ENCODE results near the gene LUZP2.

The LUZP2 gene

GRCh38 chr11:24679821-24680351, 183.0 kb downstream of the LUZP2 start:
- H3K4me3 ChIP-seq (ENCODE audit: low read length): no peak overlapping the region
- no peaks in the 10 kb centered on the region for H3K36me3 ChIP-seq (ENCODE audit: insufficient read depth, low read length)
- H3K27me3 ChIP-seq (ENCODE audit: insufficient read depth, low read length): no peaks in the 10 kb centered on the region
- 14% methylated on average over 1 of the region's 2 CpGs for WGBS
- peaks cover 28% of the 10 kb centered on the region for H3K4me1 ChIP-seq (ENCODE audit: insufficient read depth, low read length)
- no peak overlapping the region for H3K9ac ChIP-seq (ENCODE audit: low read depth, low read length)
- peak overlapping the region; percentile 81; the same call in 1 of the 2 replicates for H3K27ac ChIP-seq (ENCODE audit: low read depth, low read length)
- H3K9me3 ChIP-seq (ENCODE audit: insufficient read depth, low read depth, low read length): no peaks in the 10 kb centered on the region

GRCh38 chr11:24683583-24683982, 186.7 kb downstream of the LUZP2 start:
- Histone ChIP-seq H3K27me3 (ENCODE audit: insufficient read depth, low read length) (no peaks in the 10 kb centered on the region), H3K9ac (ENCODE audit: low read depth, low read length) (no peak overlapping the region), H3K4me3 (ENCODE audit: low read length) (no peak overlapping the region), H3K36me3 (ENCODE audit: insufficient read depth, low read length) (no peaks in the 10 kb centered on the region), H3K4me1 (ENCODE audit: insufficient read depth, low read length) (peaks cover 34% of the 10 kb centered on the region), H3K27ac (ENCODE audit: low read depth, low read length) (no peak overlapping the region), H3K9me3 (ENCODE audit: insufficient read depth, low read depth, low read length) (no peaks in the 10 kb centered on the region)
- WGBS: no CpG with 5 or more reads among the region's 1 CpG

- Histone ChIP-seq H3K4me1 (ENCODE audit: insufficient read depth, low read length) (peaks cover 26% of the 10 kb centered on the region), H3K27me3 (ENCODE audit: insufficient read depth, low read length) (no peaks in the 10 kb centered on the region), H3K9ac (ENCODE audit: low read depth, low read length) (no peak overlapping the region), H3K27ac (ENCODE audit: low read depth, low read length) (no peak overlapping the region), H3K9me3 (ENCODE audit: insufficient read depth, low read depth, low read length) (no peaks in the 10 kb centered on the region), H3K36me3 (ENCODE audit: insufficient read depth, low read length) (no peaks in the 10 kb centered on the region), H3K4me3 (ENCODE audit: low read length) (no peak overlapping the region)
- no CpG with 5 or more reads among the region's 1 CpG for WGBS
Measured at GRCh38 chr11:24685821-24686220, 189.0 kb downstream of the LUZP2 start.

GRCh38 chr11:24687531-24688147, 190.8 kb downstream of the LUZP2 start:
- no peak overlapping the region for H3K27ac ChIP-seq (ENCODE audit: low read depth, low read length)
- H3K27me3 ChIP-seq (ENCODE audit: insufficient read depth, low read length): no peaks in the 10 kb centered on the region
- no peaks in the 10 kb centered on the region for H3K9me3 ChIP-seq (ENCODE audit: insufficient read depth, low read depth, low read length)
- H3K4me3 ChIP-seq (ENCODE audit: low read length): no peak overlapping the region
- peaks cover 26% of the 10 kb centered on the region for H3K4me1 ChIP-seq (ENCODE audit: insufficient read depth, low read length)
- 93% methylated on average over 3 of the region's 3 CpGs for WGBS
- H3K36me3 ChIP-seq (ENCODE audit: insufficient read depth, low read length): no peaks in the 10 kb centered on the region
- H3K9ac ChIP-seq (ENCODE audit: low read depth, low read length): no peak overlapping the region

- Histone ChIP-seq H3K9me3 (ENCODE audit: insufficient read depth, low read depth, low read length) (no peaks in the 10 kb centered on the region), H3K9ac (ENCODE audit: low read depth, low read length) (no peak overlapping the region), H3K27me3 (ENCODE audit: insufficient read depth, low read length) (no peaks in the 10 kb centered on the region), H3K27ac (ENCODE audit: low read depth, low read length) (no peak overlapping the region), H3K4me1 (ENCODE audit: insufficient read depth, low read length) (peaks cover 26% of the 10 kb centered on the region), H3K36me3 (ENCODE audit: insufficient read depth, low read length) (no peaks in the 10 kb centered on the region), H3K4me3 (ENCODE audit: low read length) (no peak overlapping the region)
- 86% methylated on average over 2 of the region's 2 CpGs for WGBS
Measured at GRCh38 chr11:24688981-24689380, 192.1 kb downstream of the LUZP2 start.

GRCh38 chr11:24697522-24698111, 200.8 kb downstream of the LUZP2 start:
- H3K9me3 ChIP-seq (ENCODE audit: insufficient read depth, low read depth, low read length): no peaks in the 10 kb centered on the region
- no peak overlapping the region for H3K4me3 ChIP-seq (ENCODE audit: low read length)
- H3K36me3 ChIP-seq (ENCODE audit: insufficient read depth, low read length): no peaks in the 10 kb centered on the region
- H3K27me3 ChIP-seq (ENCODE audit: insufficient read depth, low read length): no peaks in the 10 kb centered on the region
- WGBS: 95% methylated on average over 3 of the region's 3 CpGs
- no peak overlapping the region for H3K9ac ChIP-seq (ENCODE audit: low read depth, low read length)
- H3K4me1 ChIP-seq (ENCODE audit: insufficient read depth, low read length): no peaks in the 10 kb centered on the region
- H3K27ac ChIP-seq (ENCODE audit: low read depth, low read length): no peak overlapping the region

- H3K27ac ChIP-seq (ENCODE audit: low read depth, low read length): no peak overlapping the region
Measured at GRCh38 chr11:24704716-24705115, 207.9 kb downstream of the LUZP2 start.

GRCh38 chr11:24705474-24705873, 208.6 kb downstream of the LUZP2 start:
- peaks cover 12% of the 10 kb centered on the region for H3K4me1 ChIP-seq (ENCODE audit: insufficient read depth, low read length)
- H3K9me3 ChIP-seq (ENCODE audit: insufficient read depth, low read depth, low read length): no peaks in the 10 kb centered on the region
- no peaks in the 10 kb centered on the region for H3K36me3 ChIP-seq (ENCODE audit: insufficient read depth, low read length)
- H3K4me3 ChIP-seq (ENCODE audit: low read length): no peak overlapping the region
- no peak overlapping the region for H3K27ac ChIP-seq (ENCODE audit: low read depth, low read length)
- no peak overlapping the region for H3K9ac ChIP-seq (ENCODE audit: low read depth, low read length)
- no peaks in the 10 kb centered on the region for H3K27me3 ChIP-seq (ENCODE audit: insufficient read depth, low read length)

More at GRCh38 chr11:24704716-24705115, 207.9 kb downstream of the LUZP2 start:
- Histone ChIP-seq H3K4me3 (ENCODE audit: low read length) (no peak overlapping the region), H3K9me3 (ENCODE audit: insufficient read depth, low read depth, low read length) (no peaks in the 10 kb centered on the region), H3K4me1 (ENCODE audit: insufficient read depth, low read length) (peaks cover 12% of the 10 kb centered on the region), H3K36me3 (ENCODE audit: insufficient read depth, low read length) (no peaks in the 10 kb centered on the region), H3K27me3 (ENCODE audit: insufficient read depth, low read length) (no peaks in the 10 kb centered on the region), H3K9ac (ENCODE audit: low read depth, low read length) (no peak overlapping the region)

GRCh38 chr11:24708616-24709015, 211.8 kb downstream of the LUZP2 start:
- Histone ChIP-seq H3K4me1 (ENCODE audit: insufficient read depth, low read length) (peaks cover 12% of the 10 kb centered on the region), H3K27ac (ENCODE audit: low read depth, low read length) (no peak overlapping the region)
- 100% methylated on average over 1 of the region's 1 CpG for WGBS

GRCh38 chr11:24709928-24710565, 213.2 kb downstream of the LUZP2 start:
- Histone ChIP-seq H3K9ac (ENCODE audit: low read depth, low read length) (no peak overlapping the region), H3K27me3 (ENCODE audit: insufficient read depth, low read length) (no peaks in the 10 kb centered on the region), H3K27ac (ENCODE audit: low read depth, low read length) (no peak overlapping the region), H3K4me1 (ENCODE audit: insufficient read depth, low read length) (peaks cover 12% of the 10 kb centered on the region), H3K9me3 (ENCODE audit: insufficient read depth, low read depth, low read length) (no peaks in the 10 kb centered on the region), H3K4me3 (ENCODE audit: low read length) (no peak overlapping the region), H3K36me3 (ENCODE audit: insufficient read depth, low read length) (no peaks in the 10 kb centered on the region)
- WGBS: 81% methylated on average over 2 of the region's 2 CpGs

More at GRCh38 chr11:24708616-24709015, 211.8 kb downstream of the LUZP2 start:
- Histone ChIP-seq H3K27me3 (ENCODE audit: insufficient read depth, low read length) (no peaks in the 10 kb centered on the region), H3K9ac (ENCODE audit: low read depth, low read length) (no peak overlapping the region), H3K36me3 (ENCODE audit: insufficient read depth, low read length) (no peaks in the 10 kb centered on the region), H3K4me3 (ENCODE audit: low read length) (no peak overlapping the region), H3K9me3 (ENCODE audit: insufficient read depth, low read depth, low read length) (no peaks in the 10 kb centered on the region)

- no peaks in the 10 kb centered on the region for H3K36me3 ChIP-seq (ENCODE audit: insufficient read depth, low read length)
- no peaks in the 10 kb centered on the region for H3K4me1 ChIP-seq (ENCODE audit: insufficient read depth, low read length)
- 100% methylated on average over 1 of the region's 1 CpG for WGBS
- H3K27ac ChIP-seq (ENCODE audit: low read depth, low read length): no peak overlapping the region
- no peak overlapping the region for H3K9ac ChIP-seq (ENCODE audit: low read depth, low read length)
- no peaks in the 10 kb centered on the region for H3K9me3 ChIP-seq (ENCODE audit: insufficient read depth, low read depth, low read length)
- no peaks in the 10 kb centered on the region for H3K27me3 ChIP-seq (ENCODE audit: insufficient read depth, low read length)
- no peak overlapping the region for H3K4me3 ChIP-seq (ENCODE audit: low read length)
Measured at GRCh38 chr11:24714601-24715000, 217.7 kb downstream of the LUZP2 start.
